IPS DF 19.7 (cell line): ENCODE results near the gene PLK5.

Source experiments
- DNase-seq: peaks from one replicate; pipeline ENCODE4 v3.0.0-alpha.2; 2013; ENCODE audit warnings: low read depth, low spot score

Gene PLK5

GRCh38 chr19:1555487-1556389, 31.9 kb downstream of the PLK5 start:
- DNase-seq = no peak

GRCh38 chr19:1556390-1557070, 32.7 kb downstream of the PLK5 start:
- DNase-seq = no peak

- no peak for DNase-seq
Observed at GRCh38 chr19:1558552-1558951, 34.7 kb downstream of the PLK5 start.

GRCh38 chr19:1560286-1560882, 36.5 kb downstream of the PLK5 start:
- no peak for DNase-seq

GRCh38 chr19:1561236-1561842, 37.5 kb downstream of the PLK5 start:
- no peak for DNase-seq

- no peak for DNase-seq
Observed at GRCh38 chr19:1563251-1563650, 39.4 kb downstream of the PLK5 start.

- DNase-seq = no peak
Observed at GRCh38 chr19:1566392-1567115, 42.7 kb downstream of the PLK5 start.

GRCh38 chr19:1567116-1567847, 43.4 kb downstream of the PLK5 start:
- DNase-seq = no peak

- no peak for DNase-seq
Observed at GRCh38 chr19:1567848-1568227, 44.0 kb downstream of the PLK5 start.

GRCh38 chr19:1568320-1569019, 44.6 kb downstream of the PLK5 start, which contains the start of gene MEX3D:
Gene MEX3D, minus strand, starts transcription at chr19:1568325. Its CDS starts 267 bp downstream, at chr19:1568058.
- no peak for DNase-seq

- no peak for DNase-seq
Observed at GRCh38 chr19:1569997-1570396, 46.1 kb downstream of the PLK5 start.

GRCh38 chr19:1570836-1571235, 47.0 kb downstream of the PLK5 start:
- no peak for DNase-seq

GRCh38 chr19:1571358-1571757, 47.5 kb downstream of the PLK5 start:
- DNase-seq = no peak

- no peak for DNase-seq
Observed at GRCh38 chr19:1572795-1573194, 48.9 kb downstream of the PLK5 start.

- DNase-seq = no peak
Observed at GRCh38 chr19:1574354-1575136, 50.7 kb downstream of the PLK5 start.

GRCh38 chr19:1575323-1576241, 51.7 kb downstream of the PLK5 start:
- DNase-seq = no peak

- DNase-seq = no peak
Observed at GRCh38 chr19:1576242-1577089, 52.6 kb downstream of the PLK5 start.
